DLD1 (cell line): Measurements from ENCODE around the gene AMZ2.
"Not testable (repeated sequence)": the region's sequence is repeated elsewhere in the genome, so short reads cannot be mapped to it uniquely, and the experiment has no call there.

Experiments used
- in situ Hi-C: cut with HindIII; loops from 2 replicates; pipeline ENCODE4 v1.10.0; 2017; ENCODE audit warnings: low sequenced_read_pairs

Gene AMZ2

DNA sequence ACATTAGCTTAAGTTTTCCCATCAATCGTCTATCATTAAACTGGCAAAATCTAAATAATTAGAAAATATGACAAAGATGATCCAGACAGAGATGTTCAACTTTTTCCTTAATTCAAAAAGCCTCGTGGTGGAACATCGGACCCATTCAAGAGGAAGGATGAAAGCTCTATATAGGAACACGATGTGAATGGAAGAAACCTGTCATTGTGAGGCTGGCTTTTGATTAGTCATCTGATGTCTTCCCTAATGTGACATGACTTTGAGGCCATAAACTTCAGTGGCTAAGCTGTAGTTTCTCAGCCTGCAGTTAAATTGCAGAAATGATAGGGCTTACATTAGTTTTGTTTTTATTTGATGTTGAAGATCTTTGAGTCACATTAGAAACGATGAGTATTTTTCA is 1.0 kb downstream of the AMZ2 start:
- in situ Hi-C loops: no loop called here

- in situ Hi-C loops: no loop called here
These were observed 1.5 kb downstream of the AMZ2 start for GRCh38 chr17:68249354-68249765.

GRCh38 chr17:68253426-68253825 is 5.6 kb downstream of the AMZ2 start:
- in situ Hi-C loops: not testable (repeated sequence)

DNA sequence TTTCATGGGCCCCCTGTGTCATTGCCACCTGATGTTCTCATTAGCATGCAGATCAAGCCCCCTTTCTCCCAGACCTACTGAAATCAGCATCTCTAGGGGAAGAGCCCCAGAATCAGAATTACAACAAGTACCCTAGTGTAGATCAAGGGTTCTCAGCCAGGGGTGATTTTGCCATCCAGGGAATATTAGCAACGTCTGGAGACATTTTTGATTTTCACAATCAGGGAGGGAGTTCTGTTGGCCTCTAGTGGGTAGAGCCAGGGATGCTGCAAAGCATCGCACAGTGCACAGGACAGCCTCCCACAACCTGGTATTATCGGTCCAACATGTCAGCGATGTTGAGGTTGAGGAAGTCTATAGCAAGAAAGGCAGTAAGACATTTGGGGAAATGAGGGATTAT is 7.3 kb downstream of the AMZ2 start:
- in situ Hi-C loops: no loop called here

- in situ Hi-C loops: no loop called here
These were observed 8.1 kb downstream of the AMZ2 start for GRCh38 chr17:68255731-68256538.

GRCh38 chr17:68256701-68257100 is 8.9 kb downstream of the AMZ2 start:
- in situ Hi-C loops: not testable (repeated sequence)

GRCh38 chr17:68257934-68258333 is 10.1 kb downstream of the AMZ2 start:
- in situ Hi-C loops: no loop called here

DNA sequence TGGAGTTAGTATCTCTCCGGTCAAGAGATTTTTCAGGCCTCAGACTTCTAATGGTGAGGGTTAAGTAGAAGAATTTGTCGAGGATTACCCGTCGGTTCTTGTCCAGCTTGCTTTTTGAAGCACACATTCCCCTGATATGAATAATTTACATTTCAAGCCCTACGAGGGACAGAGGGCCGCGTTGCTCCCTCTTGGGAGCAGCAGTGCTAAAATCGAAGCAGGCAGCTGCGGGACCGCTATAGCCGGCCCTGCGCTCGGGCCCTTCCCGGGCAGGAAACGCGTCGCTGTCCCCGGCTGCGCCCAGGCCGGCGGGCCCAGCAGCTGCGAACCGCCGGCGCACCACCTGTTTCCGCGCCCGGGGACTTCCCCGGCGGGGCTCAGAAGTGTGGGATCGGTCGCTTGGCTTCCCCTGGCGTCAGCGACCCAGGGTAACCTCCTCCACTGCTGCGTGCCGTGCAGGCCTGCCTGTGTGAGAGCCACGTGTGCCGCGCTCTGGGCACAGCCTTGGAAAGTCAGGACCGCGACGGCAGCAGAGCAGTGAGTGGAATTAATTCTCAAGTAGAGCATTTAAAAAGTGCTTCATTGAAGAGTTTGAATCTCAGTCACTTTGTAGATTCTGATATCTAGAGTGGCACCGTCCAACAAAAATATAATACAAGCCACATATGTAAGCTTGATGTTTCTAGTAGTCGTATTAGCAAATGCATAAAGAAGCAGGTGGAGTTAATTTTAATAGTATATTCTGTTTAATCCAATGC is 11.2 kb downstream of the AMZ2 start:
- in situ Hi-C loops: not testable (repeated sequence)

GRCh38 chr17:68259648-68259951 is 11.8 kb downstream of the AMZ2 start:
- in situ Hi-C loops: not testable (repeated sequence)

GRCh38 chr17:68260051-68260762 is 12.4 kb downstream of the AMZ2 start:
- in situ Hi-C loops: no loop called here

DNA sequence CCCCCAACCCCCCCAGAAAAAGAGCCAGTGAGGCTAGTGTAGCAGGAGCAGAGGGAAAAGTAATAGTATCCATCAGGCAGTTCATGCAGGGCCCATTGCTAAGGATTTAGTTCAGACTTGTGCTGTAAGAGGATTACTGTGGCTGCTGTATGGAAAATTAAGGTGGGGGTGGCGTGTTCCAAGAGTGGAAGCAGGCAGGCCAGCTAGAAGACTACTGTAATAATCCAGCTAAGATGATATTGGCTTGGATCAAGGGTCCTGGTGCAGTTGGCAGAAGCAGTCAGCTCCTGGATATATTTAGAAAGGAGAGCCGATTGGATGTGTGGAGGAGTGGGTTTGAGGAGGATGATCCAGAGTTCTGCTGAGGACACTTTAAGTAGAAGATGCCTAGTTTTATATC is 14.6 kb downstream of the AMZ2 start:
- in situ Hi-C loops: not testable (repeated sequence)

- in situ Hi-C loops: not testable (repeated sequence)
These were observed 15.3 kb downstream of the AMZ2 start for GRCh38 chr17:68263101-68263681.

DNA sequence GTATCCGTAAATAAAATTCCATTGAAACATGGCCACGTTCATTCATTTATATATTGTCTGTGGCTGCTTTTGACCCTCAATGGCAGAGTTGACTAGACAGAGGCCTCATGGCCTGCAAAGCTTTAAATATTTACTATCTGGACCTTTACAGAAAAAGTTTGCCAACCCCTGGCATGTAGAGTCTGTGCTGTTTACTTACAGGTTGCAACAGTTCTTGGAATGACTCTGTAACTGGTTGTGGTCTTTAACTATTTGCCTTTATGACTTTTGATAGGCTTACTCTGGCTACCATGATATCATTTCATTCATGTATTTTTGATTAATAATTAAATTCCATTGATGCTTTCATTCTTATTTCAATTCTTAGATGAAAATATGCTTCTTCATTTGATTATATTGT is 18.0 kb downstream of the AMZ2 start:
- in situ Hi-C loops: not testable (repeated sequence)

DNA sequence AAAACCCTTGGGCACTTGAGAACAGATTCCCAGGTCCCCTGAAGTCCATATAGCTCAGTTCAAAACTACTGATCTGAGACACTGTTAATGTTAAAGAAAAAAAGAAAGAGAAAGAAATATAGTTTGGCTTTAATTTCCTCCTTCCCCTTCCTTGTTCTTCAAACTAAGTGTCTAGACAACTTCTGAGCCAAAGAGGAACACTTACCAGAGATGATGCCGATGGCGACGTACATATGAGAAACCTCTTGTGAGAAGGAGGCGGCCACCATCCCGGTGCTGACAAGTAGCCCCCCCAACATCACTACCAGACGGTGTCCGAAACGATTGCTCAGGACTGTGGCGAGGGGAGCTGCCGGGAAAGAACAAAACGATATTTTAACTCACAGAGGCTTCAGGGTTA is 25.9 kb downstream of the AMZ2 start:
- in situ Hi-C loops: no loop called here

DNA sequence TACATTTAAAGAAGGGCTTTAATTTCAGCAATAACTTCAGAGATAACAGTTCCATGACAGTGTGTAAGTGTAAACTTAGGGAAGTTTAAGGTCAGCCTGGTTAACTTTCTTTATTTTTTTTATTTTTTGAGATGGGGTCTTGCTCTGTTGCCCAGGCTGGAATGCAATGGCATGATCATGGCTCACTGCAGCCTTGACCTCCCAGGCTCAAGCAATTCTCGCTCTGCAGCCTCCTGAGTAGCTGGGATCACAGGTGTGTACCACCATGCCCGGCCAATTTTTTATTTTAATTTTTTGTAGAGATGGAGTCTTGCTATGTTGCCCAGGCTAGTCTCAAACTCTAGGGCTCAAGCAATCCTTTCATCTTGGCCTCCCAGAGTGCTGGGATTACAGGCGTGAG is 28.5 kb downstream of the AMZ2 start:
- in situ Hi-C loops: not testable (repeated sequence)

DNA sequence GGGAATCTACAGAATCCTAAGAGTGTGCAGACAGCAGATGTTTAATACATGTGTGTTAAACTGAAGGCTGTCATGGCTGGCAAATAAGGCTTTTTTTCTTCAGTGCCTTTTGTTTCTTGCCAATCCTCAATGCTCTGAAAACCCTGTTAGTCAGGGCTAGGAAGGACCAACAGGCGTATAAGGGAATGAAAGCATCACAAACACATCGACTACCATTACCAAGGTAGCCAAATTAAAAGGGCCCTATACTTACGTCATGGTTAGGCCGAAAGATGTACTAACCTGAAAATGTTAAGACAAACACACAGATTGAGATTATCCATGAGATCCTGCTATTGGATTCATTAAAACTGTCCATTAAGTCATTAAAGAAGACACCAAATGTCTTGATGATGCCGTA is 30.0 kb downstream of the AMZ2 start:
- in situ Hi-C loops: no loop called here

GRCh38 chr17:68281965-68282364 is 34.1 kb downstream of the AMZ2 start:
- in situ Hi-C loops: loop anchor here (10.0 kb wide), 1 partner anchor 113 kb away; no protein-coding TSS in a partner anchor

DNA sequence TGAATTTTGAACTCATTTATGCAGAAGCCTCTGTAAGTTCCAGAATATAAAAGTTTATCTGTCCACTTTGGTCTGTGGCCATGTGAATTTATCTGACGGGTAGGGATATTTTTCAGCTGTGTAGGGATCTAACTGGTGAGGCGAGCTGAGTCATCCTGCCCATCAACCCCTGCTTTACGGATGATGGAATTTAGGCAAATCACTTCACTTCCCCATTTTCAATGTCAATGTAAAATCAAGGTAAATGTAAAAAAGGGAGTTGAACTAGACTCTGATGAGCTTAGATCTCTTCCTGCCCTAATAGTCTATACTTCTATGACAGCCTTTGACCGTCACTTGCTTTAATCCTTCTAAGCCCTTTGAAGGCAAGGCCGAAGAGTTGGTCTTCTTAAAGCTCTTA is 40.5 kb downstream of the AMZ2 start:
- in situ Hi-C loops: loop anchor here (10.0 kb wide), 1 partner anchor 106 kb away; no protein-coding TSS in a partner anchor

GRCh38 chr17:68288804-68289203 is 41.0 kb downstream of the AMZ2 start:
- in situ Hi-C loops: loop anchor here (10.0 kb wide), 1 partner anchor 106 kb away; no protein-coding TSS in a partner anchor

- in situ Hi-C loops: loop anchor here (10.0 kb wide), 1 partner anchor 105 kb away; no protein-coding TSS in a partner anchor
These were observed 41.6 kb downstream of the AMZ2 start for GRCh38 chr17:68289473-68289872.

GRCh38 chr17:68289936-68290267 is 42.1 kb downstream of the AMZ2 start:
- in situ Hi-C loops: loop anchor here (10.0 kb wide), 1 partner anchor 105 kb away; no protein-coding TSS in a partner anchor
